Heart right ventricle (tissue), 16 donors: ENCODE data around the gene GRM7. TPM values are rescaled to one million over a fixed set of nuclear protein-coding genes. Genes with fewer than 3 reads are reported as not detected.

Experiments
- ATAC-seq, 8 donors: fragments of 200-7000 bp; cut with Tn5 transposase; one replicate each; pipeline ENCODE4 v1.9.1; 2020; ENCODE audit warnings: mild to moderate bottlenecking in 8 of 8, moderate library complexity in 8 of 8, moderate number of reproducible peaks in 1 of 8
- DNase-seq, 2 donors: peaks; one replicate each; pipeline ENCODE4 v3.0.0-alpha.2; 2020
- H3K27ac ChIP-seq, 10 donors: fragments of 200-600 bp; sonication (generic) in 2 of 10; one replicate each; pipeline versions ENCODE4 v1.5.0 to v1.8.0; 2020 to 2022; ENCODE audit warnings: mild to moderate bottlenecking in 3 of 10
- H3K27me3 ChIP-seq, 7 donors: fragments of 200-600 bp; one replicate each; pipeline ENCODE4 v1.8.0; 2021 to 2022; ENCODE audit warnings: mild to moderate bottlenecking in 2 of 7
- H3K36me3 ChIP-seq, 9 donors: fragments of 200-600 bp; sonication (generic) in 1 of 9; one replicate each; pipeline versions ENCODE4 v1.5.0 to v1.8.0; 2020 to 2022; ENCODE audit warnings: mild to moderate bottlenecking in 2 of 9
- H3K4me1 ChIP-seq, 9 donors: fragments of 200-600 bp; sonication (generic) in 1 of 9; one replicate each; pipeline versions ENCODE4 v1.5.0 to v1.8.0; 2020 to 2022; ENCODE audit warnings: mild to moderate bottlenecking in 4 of 9
- H3K4me3 ChIP-seq, 10 donors: fragments of 200-600 bp; sonication (generic) in 2 of 10; one replicate each; pipeline versions ENCODE4 v1.5.0 to v1.8.0; 2020 to 2022; ENCODE audit warnings: mild to moderate bottlenecking in 7 of 10, moderate library complexity in 2 of 10
- H3K9me3 ChIP-seq, 11 donors: fragments of 200-600 bp in 10 of 11; sonication (generic) in 2 of 11; one replicate each; pipeline versions ENCODE4 v1.5.0 to v1.8.0; 2013 to 2022; ENCODE audit warnings: mild to moderate bottlenecking in 2 of 11, control low read depth in 1 of 11, moderate library complexity in 1 of 11
- CTCF ChIP-seq, 9 donors: fragments of 200-600 bp; sonication (generic) in 2 of 9; IDR thresholded peaks; one replicate each; pipeline versions ENCODE4 v1.5.0 to v1.8.0; 2021 to 2022; ENCODE audit warnings: antibody characterized with exemption in 9 of 9, mild to moderate bottlenecking in 5 of 9, moderate library complexity in 1 of 9
- WGBS, 2 donors: extraction: QIAGEN DNeasy Blood & Tissue Kit; methylation state at CpG; one replicate each; pipeline ENCODE4 v1.1.7; 2013; ENCODE audit warnings: inconsistent platforms in 1 of 2; 5-methylcytosine and 5-hydroxymethylcytosine counted together
- intact Hi-C, 10 donors: fragments of 100-400 bp; cut with DNase I; formaldehyde crosslinking; loops; one replicate each; pipeline versions ENCODE4 v1.11.1 to v1.14.2; 2022
- polyA plus RNA-seq, 2 donors: library from polyadenylated mRNA; stranded (reverse); fragments of 200-250 nt; gene quantifications; one replicate each; pipeline ENCODE4 v1.2.3, GENCODE V29; 2013
- total RNA-seq, 10 donors: library from RNA; stranded (reverse); fragmentation: NEBNext Ultra II Directional in 3 of 10; extraction: Animal tissue kit (Norgen Biotek cat#: 25700) in 3 of 10; gene quantifications; one replicate each; pipeline versions ENCODE4 v1.2.1 to v1.2.4, GENCODE V29; 2021 to 2023
- donor health status: Arrhythmogenic right ventricular cardiomyopathy.
- donor health status: ischemic (EF 13 %, LVEDD 7.1; RV severe dilation, severe dysfunction).
- donor health status: healthy with polysubstance abuse.
- donor health status: DM: no; HTN: yes; CAD: no.
- donor health status: DM: no; HTN: no; CAD: no.
- donor health status: ischemic (EF 25% LVEDD 6.9; RV normal size, moderate dysfunction).
- donor health status: ischemic (EF 25% LVEDD 5.7; RV mildly dilated, moderate dysfunction).
- donor health status: healthy.
- donor health status: DM: yes; HTN: yes; CAD: no.
- donor health status: Ischemic cardiomyopathy.
- donor health status: ischemic (EF 35%, LVEDD 5.7; RV mildly dilated, moderate dysfunction).
- donor health status: nonischemic (EF 11% LVEDD 7.7; RV severe dilation, severe dysfunction).
- donor health status: DM: yes; HTN: yes; CAD: no.
- donor health status: PGD.
- donor health status: ischemic (EF 29% LVEDD 5.4; RV normal size, mild dysfunction).
- donor health status: nonischemic (EF 23%, LVEDD 6.1; RV moderate dilation, normal function).

The GRM7 gene
- total and polyA plus RNA-seq, 12 donors = not detected

GRCh38 chr3:7285505-7285904 is 424.6 kb downstream of the GRM7 start:
- TF ChIP-seq CTCF (IDR thresholded peaks at IDR 0.05) = peak in 7 of 9 donors; percentile 26 to 49 (median 36)
- Histone ChIP-seq H3K27me3 (no peaks in the 10 kb centered on the region), H3K4me3 (no peak overlapping the region), H3K27ac (no peak overlapping the region), H3K4me1 (peaks cover 0 to 2% (median 0%) of the 10 kb centered on the region in 9 donors), H3K9me3 (peaks cover 0 to 7% (median 0%) of the 10 kb centered on the region in 11 donors), H3K36me3 (no peaks in the 10 kb centered on the region)
- intact Hi-C loops = loop anchor here in 4 of 10 donors (2.0 to 10.0 kb wide), 3 partner anchors 259 to 262 kb away; no protein-coding TSS in a partner anchor
- DNase-seq (no peak), ATAC-seq (peak in 1 of 8 donors; percentile 31)
- 58 to 69% methylated on average over 3 of the region's 3 CpGs for WGBS, 2 donors

- no peaks in the 10 kb centered on the region for H3K36me3 ChIP-seq
- DNase-seq (no peak), ATAC-seq (no peak)
- H3K27me3 ChIP-seq = no peaks in the 10 kb centered on the region
- H3K4me3 ChIP-seq = no peak overlapping the region
- H3K27ac ChIP-seq = no peak overlapping the region
- H3K4me1 ChIP-seq = peaks cover 0 to 6% (median 0%) of the 10 kb centered on the region in 9 donors
- intact Hi-C loops = loop anchor here in 3 of 10 donors (5.0 to 10.0 kb wide), 2 partner anchors 257 to 259 kb away; no protein-coding TSS in a partner anchor
- H3K9me3 ChIP-seq = peaks cover 0 to 7% (median 0%) of the 10 kb centered on the region in 11 donors
- no peak for TF ChIP-seq CTCF (IDR thresholded peaks at IDR 0.05)
- WGBS, 2 donors = 71 to 90% methylated on average over 3 of the region's 3 CpGs
These were observed 427.2 kb downstream of the GRM7 start for GRCh38 chr3:7288133-7288532.

GRCh38 chr3:7289121-7289520 is 428.2 kb downstream of the GRM7 start:
- peaks cover 0 to 7% (median 0%) of the 10 kb centered on the region in 11 donors for H3K9me3 ChIP-seq
- ATAC-seq = peak in 1 of 8 donors; percentile 50

More at GRCh38 chr3:7289121-7289520, 428.2 kb downstream of the GRM7 start:
- Histone ChIP-seq H3K4me3 (no peak overlapping the region), H3K4me1 (peaks cover 0 to 6% (median 0%) of the 10 kb centered on the region in 9 donors), H3K36me3 (no peaks in the 10 kb centered on the region), H3K27ac (no peak overlapping the region), H3K27me3 (no peaks in the 10 kb centered on the region)
- no peak for TF ChIP-seq CTCF (IDR thresholded peaks at IDR 0.05)
- intact Hi-C loops = loop anchor here in 3 of 10 donors (5.0 to 10.0 kb wide), 2 partner anchors 256 to 258 kb away; no protein-coding TSS in a partner anchor
- 74 to 84% methylated on average over 1 of the region's 1 CpG for WGBS, 2 donors
- DNase-seq = no peak
